Measurements from ENCODE around the gene OOSP3. TPM values are rescaled to one million over a fixed set of nuclear protein-coding genes. Genes with fewer than 3 reads are reported as not detected.

OOSP3 gene
- total RNA-seq, 1 donor from 2014 or later: not detected

DNA sequence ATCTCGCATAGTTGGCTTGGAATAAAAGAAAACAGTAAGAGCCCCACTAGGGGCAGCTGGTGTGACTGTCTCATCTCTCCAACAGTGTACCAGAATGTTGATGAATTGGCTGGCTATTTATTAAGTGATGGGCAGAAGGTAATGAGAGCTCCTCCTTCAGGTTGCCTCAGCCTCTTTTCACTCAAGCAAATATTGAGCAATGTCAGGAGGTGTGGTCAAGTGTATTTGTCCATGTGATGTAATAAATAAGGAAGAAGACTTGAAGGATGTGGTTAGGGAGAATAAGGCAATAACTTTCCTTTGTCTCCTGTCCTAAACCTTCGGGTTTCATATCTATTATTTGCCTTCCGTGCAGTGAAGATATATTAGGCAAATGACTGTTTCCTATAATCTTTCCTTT lies 12.2 kb upstream of the OOSP3 start, which contains the start of gene TCN1:
TCN1 (minus strand) TSS at position 91 of the 400 bp plus-strand sequence; CDS start at position 74, 17 bp downstream.
- H3K27ac ChIP-seq: no peak within 1 kb of the TSS
- H3K36me3 ChIP-seq: no peaks in the 10 kb centered on the region
- ATAC-seq: peak; percentile 63 to 77
- H3K4me3 ChIP-seq: no peak within 1 kb of the TSS
- no peaks in the 10 kb centered on the region for H3K9me3 ChIP-seq
- intact Hi-C loops (cut with DNase I): no loop called here
- no peaks in the 10 kb centered on the region for H3K4me1 ChIP-seq
- H3K27me3 ChIP-seq (ENCODE audit: low read depth): no peaks in the 10 kb centered on the region
- TF ChIP-seq, protein P1, sequence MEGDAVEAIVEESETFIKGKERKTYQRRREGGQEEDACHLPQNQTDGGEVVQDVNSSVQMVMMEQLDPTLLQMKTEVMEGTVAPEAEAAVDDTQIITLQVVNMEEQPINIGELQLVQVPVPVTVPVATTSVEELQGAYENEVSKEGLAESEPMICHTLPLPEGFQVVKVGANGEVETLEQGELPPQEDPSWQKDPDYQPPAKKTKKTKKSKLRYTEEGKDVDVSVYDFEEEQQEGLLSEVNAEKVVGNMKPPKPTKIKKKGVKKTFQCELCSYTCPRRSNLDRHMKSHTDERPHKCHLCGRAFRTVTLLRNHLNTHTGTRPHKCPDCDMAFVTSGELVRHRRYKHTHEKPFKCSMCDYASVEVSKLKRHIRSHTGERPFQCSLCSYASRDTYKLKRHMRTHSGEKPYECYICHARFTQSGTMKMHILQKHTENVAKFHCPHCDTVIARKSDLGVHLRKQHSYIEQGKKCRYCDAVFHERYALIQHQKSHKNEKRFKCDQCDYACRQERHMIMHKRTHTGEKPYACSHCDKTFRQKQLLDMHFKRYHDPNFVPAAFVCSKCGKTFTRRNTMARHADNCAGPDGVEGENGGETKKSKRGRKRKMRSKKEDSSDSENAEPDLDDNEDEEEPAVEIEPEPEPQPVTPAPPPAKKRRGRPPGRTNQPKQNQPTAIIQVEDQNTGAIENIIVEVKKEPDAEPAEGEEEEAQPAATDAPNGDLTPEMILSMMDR (IDR thresholded peaks at IDR 0.05): no peak
- DNase-seq: no peak

DNA sequence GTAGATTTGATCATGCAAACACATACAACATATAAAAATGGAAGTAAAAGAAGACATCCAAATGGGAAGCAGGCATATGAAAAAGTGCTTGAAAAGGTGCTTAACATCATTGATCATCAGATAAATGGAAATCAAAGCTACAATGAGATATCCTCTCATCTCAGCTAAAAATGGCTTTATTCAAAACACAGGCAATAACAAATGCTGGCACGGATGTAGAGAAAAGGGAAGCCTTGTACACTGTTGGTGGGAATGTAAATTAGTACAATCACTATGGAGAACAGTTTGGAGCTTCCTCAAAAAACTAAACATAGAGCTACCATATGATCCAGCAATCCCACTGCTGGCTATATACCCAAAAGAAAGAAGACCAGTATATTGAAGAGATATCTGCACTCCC lies 11.7 kb upstream of the OOSP3 start:
- Histone ChIP-seq H3K4me1 (no peaks in the 10 kb centered on the region), H3K27ac (no peak overlapping the region), H3K27me3 (ENCODE audit: low read depth) (no peaks in the 10 kb centered on the region), H3K4me3 (no peak overlapping the region), H3K36me3 (no peaks in the 10 kb centered on the region), H3K9me3 (no peaks in the 10 kb centered on the region)
- intact Hi-C loops (cut with DNase I): no loop called here
- DNase-seq (no peak), ATAC-seq (no peak)
- TF ChIP-seq, protein P1 (IDR thresholded peaks at IDR 0.05): no peak

DNA sequence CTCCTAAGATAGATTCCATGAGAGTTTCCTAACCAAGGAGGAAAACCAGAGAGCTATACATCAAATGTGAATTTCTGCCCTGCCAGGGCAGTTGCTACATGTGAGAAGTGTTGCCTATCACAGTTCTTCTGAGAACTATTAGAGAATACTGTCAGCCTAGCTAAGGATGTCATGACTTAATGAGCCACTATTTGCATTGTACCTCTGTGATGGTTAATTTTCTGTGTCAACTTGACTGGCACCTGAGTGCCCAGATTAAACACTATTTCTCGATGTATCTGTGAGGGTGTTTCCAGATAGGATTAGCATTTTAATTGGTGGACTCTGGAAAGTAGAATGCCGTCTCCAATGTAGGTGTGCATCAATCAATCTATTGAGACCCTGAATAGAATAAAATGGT lies 10.6 kb upstream of the OOSP3 start:
- Histone ChIP-seq H3K27ac (no peak overlapping the region), H3K4me3 (no peak overlapping the region), H3K36me3 (no peaks in the 10 kb centered on the region), H3K27me3 (ENCODE audit: low read depth) (no peaks in the 10 kb centered on the region), H3K4me1 (no peaks in the 10 kb centered on the region), H3K9me3 (no peaks in the 10 kb centered on the region)
- intact Hi-C loops (cut with DNase I): no loop called here
- DNase-seq: no peak
- TF ChIP-seq, protein P1 (IDR thresholded peaks at IDR 0.05): no peak
- ATAC-seq: no peak

DNA sequence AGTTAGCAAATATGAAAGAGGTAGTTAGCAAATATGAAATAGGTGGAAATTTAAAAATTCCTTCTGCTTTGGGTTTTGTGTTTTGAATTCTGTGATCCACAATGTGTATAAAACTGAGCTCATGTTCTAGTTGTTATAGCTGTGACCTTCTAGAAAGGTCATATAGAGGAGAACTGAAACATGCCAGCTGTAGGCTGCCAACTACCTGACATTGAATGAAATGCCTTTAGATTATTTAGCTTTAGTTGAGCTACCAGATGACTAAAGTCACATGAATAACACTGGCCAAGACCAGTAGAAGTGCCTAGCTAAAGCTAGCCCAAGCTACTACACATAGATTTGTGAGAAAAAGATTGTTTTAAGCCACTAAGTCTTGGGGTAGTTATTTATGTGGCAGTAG lies 6.5 kb upstream of the OOSP3 start:
- no peak for DNase-seq
- H3K4me3 ChIP-seq: no peak overlapping the region
- no peak for ATAC-seq
- intact Hi-C loops (cut with DNase I): no loop called here
- no peaks in the 10 kb centered on the region for H3K27me3 ChIP-seq (ENCODE audit: low read depth)
- no peak overlapping the region for H3K27ac ChIP-seq
- H3K36me3 ChIP-seq: no peaks in the 10 kb centered on the region
- no peaks in the 10 kb centered on the region for H3K9me3 ChIP-seq
- TF ChIP-seq, protein P1 (IDR thresholded peaks at IDR 0.05): no peak
- H3K4me1 ChIP-seq: no peaks in the 10 kb centered on the region

DNA sequence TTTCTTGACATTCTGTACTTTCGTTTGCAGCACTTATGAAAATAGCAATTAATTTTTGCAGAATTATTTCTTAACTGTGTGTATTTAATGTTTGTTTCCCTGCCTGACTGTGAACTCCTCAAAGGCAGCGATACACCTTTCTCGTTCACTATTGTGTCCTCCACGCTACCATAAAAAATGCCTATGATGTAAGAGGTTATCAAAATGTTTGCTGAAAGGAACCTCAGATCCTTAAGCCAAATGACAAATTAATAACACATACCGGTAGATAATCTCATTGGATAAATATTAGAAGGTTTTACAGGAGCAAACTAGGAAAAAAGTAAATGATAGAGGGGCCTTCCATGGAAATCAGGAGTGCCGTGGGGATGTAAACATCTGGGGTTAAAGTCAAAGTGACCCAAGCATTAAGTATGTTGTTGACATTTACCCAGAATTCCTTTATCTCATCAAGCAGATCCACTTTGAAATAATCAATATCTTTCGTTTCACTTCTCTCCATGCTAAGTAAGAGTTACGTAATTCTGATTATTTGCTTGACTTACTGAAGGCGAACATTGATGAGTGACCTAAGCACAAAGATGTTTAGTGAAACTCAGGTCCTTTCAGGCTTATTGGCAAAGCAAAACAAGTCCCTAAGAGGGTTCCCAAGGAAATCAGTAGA lies 2.6 kb upstream of the OOSP3 start:
- no peaks in the 10 kb centered on the region for H3K36me3 ChIP-seq
- DNase-seq (no peak), ATAC-seq (no peak)
- no peaks in the 10 kb centered on the region for H3K27me3 ChIP-seq (ENCODE audit: low read depth)
- intact Hi-C loops (cut with DNase I): no loop called here
- TF ChIP-seq, protein P1 (IDR thresholded peaks at IDR 0.05): no peak
- H3K4me1 ChIP-seq: no peaks in the 10 kb centered on the region
- H3K4me3 ChIP-seq: no peak overlapping the region
- H3K9me3 ChIP-seq: no peaks in the 10 kb centered on the region
- no peak overlapping the region for H3K27ac ChIP-seq

Data from lower lobe of right lung (tissue), 2 donors.